Ishikawa (cell line): Measurements from ENCODE around the gene ADGRF1.

Experiments
- CEBPB ChIP-seq: IDR thresholded peaks from 2 replicates; pipeline ENCODE4 v1.6.1; 2012
- CREB1 ChIP-seq: IDR thresholded peaks from 2 replicates; pipeline ENCODE4 v1.6.1; 2012; ENCODE audit warnings: low read depth
- EP300 ChIP-seq: IDR thresholded peaks from 2 replicates; pipeline ENCODE4 v1.6.1; 2012; ENCODE audit warnings: borderline replicate concordance
- MAX ChIP-seq: IDR thresholded peaks from 2 replicates; pipeline ENCODE4 v1.6.1; 2012
- RAD21 ChIP-seq: IDR thresholded peaks from 2 replicates; pipeline ENCODE4 v1.6.1; 2012; ENCODE audit warnings: low read depth
- YY1 ChIP-seq: IDR thresholded peaks from 2 replicates; pipeline ENCODE4 v1.6.1; 2012; ENCODE audit warnings: low read depth
- TF ChIP-seq, protein P1 (sequence below): IDR thresholded peaks from 2 replicates; pipeline ENCODE4 v1.6.1; 2012; ENCODE audit warnings: low read depth, mild to moderate bottlenecking

GRCh38 chr6:47057830-47058540 lies 15.9 kb upstream of the ADGRF1 start:
- TF ChIP-seq MAX (no peak), EP300 (no peak), YY1 (no peak), CEBPB (no peak), RAD21 (no peak), CREB1 (no peak)
- TF ChIP-seq, protein P1, sequence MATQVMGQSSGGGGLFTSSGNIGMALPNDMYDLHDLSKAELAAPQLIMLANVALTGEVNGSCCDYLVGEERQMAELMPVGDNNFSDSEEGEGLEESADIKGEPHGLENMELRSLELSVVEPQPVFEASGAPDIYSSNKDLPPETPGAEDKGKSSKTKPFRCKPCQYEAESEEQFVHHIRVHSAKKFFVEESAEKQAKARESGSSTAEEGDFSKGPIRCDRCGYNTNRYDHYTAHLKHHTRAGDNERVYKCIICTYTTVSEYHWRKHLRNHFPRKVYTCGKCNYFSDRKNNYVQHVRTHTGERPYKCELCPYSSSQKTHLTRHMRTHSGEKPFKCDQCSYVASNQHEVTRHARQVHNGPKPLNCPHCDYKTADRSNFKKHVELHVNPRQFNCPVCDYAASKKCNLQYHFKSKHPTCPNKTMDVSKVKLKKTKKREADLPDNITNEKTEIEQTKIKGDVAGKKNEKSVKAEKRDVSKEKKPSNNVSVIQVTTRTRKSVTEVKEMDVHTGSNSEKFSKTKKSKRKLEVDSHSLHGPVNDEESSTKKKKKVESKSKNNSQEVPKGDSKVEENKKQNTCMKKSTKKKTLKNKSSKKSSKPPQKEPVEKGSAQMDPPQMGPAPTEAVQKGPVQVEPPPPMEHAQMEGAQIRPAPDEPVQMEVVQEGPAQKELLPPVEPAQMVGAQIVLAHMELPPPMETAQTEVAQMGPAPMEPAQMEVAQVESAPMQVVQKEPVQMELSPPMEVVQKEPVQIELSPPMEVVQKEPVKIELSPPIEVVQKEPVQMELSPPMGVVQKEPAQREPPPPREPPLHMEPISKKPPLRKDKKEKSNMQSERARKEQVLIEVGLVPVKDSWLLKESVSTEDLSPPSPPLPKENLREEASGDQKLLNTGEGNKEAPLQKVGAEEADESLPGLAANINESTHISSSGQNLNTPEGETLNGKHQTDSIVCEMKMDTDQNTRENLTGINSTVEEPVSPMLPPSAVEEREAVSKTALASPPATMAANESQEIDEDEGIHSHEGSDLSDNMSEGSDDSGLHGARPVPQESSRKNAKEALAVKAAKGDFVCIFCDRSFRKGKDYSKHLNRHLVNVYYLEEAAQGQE: no peak
